Tongue (tissue), 2 donors: ENCODE results near the gene LMBR1. TPM values are rescaled to one million over a fixed set of nuclear protein-coding genes. Genes with fewer than 3 reads are reported as not detected.
"Not testable (repeated sequence)": the region's sequence is repeated elsewhere in the genome, so short reads cannot be mapped to it uniquely, and the experiment has no call there.

ENCODE experiments used
- DNase-seq: peaks from one replicate; pipeline ENCODE4 v3.0.0-alpha.2; 2015
- total RNA-seq: library from RNA; depleted of rRNA; stranded (reverse); fragments of >200 nt; gene quantifications from one replicate; pipeline ENCODE4 v1.2.3, GENCODE V29; 2014

Gene LMBR1
- total RNA-seq, 1 donor from 2014 or later: 87.2 TPM

DNA sequence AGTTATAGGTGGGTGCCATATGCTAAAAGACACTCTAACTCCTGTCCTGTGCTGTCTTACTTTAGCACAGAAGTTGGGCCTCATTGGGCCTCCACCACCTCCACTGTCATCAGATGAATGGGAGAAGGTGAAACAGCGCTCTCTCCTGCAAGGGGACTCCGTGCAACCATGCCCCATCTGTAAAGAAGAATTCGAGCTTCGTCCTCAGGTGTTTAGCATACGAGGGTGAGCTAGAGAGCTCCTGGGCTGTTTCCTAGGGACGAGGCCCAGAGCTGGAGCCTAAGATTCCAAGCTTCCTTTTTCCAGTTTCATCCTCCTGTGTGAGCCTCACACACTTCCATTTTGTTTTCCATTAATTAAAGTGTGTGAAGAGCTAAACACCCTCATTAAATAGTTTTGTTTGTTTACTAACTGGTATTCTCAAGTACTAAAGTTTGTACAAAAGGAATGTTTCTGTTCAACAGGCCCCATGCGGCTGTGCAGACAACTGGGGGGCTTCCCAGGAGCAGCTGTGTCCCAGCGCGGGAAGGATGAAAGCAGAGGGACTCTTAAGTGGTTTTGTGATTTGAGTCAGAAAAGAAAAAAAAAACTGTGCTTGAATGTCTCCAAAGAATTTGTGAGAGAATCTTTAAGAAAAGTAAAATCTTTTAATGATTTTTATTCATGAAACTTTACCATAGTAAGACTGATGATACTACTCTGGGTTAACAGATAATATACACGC lies 238.3 kb downstream of the LMBR1 start:
- DNase-seq: no peak

DNA sequence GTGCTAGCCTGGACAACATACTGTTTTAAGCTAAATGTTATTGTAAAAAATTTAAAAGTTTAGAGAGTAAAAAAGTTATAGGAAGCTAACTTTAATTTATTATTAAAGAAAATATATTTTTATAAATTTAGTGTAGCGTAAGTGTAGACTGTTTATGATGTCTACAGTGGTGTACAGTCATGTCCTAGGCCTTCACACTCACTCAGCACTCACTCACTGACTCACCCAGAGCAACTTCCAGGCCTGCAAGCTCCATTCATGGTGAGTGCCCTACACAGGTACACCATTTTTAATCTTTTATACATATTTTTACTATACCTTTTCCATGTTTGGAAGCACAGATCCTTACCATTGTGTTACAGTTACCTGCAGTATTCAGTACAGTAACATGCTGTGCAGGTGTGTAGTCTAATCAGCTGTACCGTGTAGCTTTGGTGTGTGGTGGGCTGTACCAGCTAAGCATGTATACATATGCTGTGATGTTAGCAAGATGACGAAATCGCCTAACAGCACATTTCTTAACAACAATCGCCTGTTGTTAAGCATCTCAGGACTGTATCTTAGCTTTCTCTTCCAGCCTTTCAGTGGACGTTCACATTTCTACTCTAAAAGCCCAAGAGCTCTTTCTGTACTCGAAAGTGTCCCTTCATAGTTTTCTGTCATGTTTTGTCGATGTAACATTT lies 240.0 kb downstream of the LMBR1 start:
- DNase-seq: no peak

DNA sequence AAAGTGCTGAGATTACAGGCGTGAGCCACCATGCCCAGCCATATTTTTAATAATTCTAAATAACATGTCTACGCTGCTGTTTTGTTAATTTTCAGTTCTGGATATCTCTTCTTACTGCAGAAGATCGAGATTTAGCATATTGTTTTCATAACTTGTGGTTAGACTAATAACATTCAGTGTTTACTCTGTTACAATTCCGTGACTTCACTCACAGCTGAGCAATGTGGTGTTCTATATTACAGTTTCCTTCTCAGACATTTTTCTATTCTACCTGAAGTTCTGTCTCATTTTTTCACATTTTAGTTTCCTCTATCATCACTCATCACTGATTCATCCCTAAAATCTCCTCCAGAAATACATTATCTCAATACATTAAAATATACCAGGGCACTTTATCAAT lies 241.5 kb downstream of the LMBR1 start:
- DNase-seq: no peak

DNA sequence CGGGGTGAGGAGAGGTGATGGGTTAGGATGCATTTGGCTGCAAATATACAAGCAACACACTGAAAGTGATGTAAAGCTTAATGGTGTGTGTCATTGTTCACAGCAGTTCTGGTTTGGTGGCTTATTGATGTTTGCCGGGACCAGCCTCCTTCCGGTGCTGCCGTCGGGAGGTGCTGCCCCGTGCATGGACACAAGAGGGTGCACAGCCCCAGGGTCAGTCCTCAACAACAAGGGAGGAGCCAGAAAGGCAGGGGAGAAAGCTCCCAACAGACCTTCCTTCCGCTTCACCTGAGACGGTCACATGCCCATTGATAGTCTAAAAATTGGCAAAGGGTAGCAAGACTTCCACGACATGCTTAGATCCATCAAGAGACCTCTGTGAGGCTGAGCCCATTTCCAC lies 242.9 kb downstream of the LMBR1 start:
- DNase-seq: no peak

DNA sequence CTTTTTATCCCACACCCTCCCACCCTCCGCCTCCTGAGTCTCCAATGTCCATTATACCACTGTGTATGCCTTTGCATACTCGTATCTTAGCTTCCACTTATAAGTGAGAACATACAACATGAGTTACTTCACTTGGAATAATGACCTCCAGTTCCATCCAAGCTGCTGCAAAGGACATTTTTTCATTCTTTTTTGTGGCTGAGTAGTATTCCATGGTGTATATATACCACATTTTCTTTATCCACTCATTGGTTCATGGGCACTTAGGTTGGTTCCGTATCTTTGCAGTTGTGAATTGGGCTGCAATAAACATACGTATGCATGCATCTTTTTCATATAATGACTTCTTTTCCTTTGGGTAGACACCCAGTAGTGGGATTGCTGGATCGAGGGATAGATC lies 245.7 kb downstream of the LMBR1 start:
- not testable (repeated sequence) for DNase-seq

DNA sequence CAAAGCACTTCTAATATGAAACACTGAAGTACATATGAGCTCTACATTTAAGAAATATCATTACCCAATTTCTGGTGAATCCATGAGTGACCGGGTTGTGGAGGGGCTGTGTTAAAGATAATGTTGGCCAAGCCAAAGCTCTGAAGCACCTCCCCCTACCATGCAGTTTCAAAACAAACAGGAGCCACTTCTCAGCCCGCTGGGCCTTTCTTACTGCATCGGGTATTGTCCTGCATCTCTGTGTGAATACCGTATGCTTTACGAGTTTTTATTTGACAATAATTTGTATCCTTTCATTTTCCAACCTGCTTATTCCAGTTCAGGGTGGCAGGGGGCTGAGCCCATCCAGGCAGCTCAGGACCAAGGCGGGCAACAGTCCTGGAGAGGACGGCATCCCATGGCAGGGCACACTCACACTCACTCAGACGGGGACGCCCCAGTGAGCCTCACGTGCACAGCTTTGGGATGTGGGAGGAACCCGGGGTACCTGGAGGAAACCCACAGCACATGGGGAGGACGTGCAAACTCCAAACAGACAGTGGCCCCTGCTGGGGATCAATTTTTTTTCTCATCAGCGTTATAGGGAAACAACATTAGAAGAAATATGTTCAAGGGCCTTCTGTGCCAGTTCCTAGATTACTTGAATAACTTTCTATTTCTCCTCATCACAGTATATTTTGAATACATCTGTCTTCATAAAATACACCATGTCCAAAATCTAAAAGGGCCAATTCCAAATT lies 250.5 kb downstream of the LMBR1 start:
- DNase-seq: no peak

DNA sequence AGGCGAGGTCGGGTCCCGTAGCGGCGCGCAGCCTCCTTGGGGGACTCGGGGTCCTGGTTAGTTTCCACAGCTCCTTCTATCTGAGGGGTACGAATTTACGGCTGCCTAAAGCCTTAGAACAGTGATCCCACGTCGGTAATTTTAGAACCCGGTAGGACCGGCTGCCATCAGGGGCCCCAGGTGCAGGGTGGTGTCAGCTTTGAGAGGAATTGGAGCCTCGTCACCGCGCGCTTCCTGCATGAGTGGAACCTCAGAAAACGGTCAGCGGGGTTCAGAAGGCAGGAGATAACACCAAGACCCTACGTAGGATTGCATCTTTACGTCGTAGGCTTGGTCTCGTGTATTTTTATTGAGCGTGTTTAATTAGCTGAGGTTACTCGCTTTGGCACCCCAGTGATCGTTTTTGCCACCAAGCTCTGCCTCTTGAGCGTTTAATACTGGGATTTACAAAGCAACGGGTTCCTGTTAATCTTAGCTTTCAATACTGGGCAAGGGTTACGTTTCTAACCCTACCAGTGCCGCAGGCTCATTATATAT lies 252.0 kb downstream of the LMBR1 start:
- DNase-seq: peak; percentile 66

DNA sequence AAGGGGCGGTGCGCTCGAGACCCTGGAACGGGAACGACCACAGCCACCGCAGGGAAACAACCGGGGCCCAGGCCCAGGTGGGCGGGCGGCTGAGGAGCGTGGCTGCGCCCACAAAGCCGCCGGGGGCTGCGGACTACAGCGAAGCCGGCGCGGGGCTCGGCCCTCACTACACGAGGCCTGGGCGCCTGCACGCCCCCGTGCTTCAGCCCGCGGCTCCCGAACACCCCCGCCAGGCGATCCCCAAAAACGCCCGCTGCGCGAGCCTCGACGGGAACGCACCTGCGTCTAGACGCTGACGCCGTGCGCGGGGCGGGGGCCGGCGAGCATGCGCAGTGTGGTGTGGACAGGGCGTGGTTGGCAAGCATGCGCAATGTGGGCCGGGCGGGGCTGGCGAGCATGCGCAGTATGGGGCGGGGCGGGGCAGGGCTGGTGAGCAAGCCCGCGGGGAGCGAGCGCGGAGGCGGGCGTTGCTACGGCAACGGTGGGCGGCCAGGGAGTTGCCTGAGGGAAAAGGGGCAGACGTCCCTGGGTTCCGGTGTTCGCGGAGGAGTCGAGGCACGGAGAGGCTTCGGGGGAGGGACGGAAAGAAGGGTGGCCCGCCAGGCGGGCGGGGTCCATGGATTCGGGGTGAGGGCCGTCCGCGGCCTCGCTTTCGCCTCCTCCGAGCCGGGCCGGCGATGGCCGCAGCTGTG lies 252.6 kb downstream of the LMBR1 start, which contains the start of gene RNF32:
Gene RNF32 (plus strand): TSS at position 518 of the 692 bp plus-strand sequence. CDS start 3,104 bp downstream, outside the sequence.
- peak; percentile 97 for DNase-seq

DNA sequence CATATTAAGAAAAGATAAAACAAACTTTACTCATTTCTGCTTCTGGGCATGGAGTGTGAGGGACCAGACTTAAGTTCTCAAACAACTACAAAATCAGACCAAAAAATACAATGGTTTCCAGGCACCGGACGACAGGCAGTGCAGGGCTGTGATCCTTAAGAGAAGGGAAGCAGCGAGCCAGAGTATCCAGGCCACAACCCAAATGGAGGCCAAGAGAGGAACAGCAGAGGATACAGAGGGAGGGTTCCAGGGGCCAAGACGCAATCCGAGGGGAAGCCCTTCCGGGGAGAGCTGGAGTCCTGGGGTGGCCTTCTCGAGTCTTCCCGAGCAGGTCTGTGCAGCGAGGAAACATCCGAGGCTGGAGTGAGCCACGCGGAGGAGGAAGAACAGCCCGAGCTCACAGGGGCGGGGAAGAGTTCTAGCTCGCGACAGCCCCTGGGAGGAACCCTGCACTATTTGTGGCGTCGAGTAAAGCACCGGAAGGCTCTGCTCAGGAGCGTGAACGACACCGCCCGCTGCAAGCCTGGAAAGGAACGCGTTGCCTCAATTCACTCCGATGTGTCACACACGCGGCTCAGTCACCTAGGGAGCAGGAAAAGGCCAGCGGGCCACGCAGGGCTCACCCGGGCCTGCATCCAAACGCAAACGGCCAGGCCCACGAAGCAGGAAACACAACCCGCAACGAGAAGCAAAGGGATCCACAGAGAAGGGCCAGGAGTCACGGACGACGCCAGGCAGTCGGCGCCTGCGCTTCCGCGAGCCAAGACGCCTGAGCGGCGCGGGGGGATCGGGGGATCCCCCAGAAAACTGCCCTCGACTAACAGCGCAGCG lies 253.3 kb downstream of the LMBR1 start:
- peak; percentile 34 for DNase-seq

DNA sequence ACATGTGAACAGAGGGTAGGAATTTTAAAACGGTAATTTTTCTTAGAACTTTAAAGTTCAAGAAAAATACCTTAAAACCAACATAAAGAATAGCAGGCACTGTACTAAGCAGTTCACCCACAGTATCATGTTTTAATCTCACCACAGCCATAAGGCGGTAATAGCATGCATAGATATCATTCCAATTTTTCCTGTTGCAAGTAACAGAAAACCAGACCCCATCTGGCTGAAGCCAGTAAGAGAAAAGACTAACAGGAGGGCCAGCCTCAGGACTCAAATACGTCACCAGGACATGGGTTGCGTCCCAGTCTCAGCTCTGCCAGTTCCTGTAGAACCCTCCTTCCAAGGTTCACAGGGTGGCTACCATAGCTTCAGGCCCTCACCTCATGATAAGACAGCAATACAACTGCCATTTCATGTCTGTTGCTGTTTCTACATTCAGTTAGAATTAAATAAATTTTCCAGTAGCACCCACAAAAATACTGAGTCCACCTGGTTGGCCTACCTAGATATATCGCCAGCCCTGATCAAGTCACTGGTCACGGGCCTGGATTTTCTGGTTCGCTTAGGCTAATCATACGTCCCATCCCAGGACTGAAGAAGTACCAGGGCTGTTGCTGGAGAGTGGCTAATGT lies 254.4 kb downstream of the LMBR1 start:
- DNase-seq: no peak

DNA sequence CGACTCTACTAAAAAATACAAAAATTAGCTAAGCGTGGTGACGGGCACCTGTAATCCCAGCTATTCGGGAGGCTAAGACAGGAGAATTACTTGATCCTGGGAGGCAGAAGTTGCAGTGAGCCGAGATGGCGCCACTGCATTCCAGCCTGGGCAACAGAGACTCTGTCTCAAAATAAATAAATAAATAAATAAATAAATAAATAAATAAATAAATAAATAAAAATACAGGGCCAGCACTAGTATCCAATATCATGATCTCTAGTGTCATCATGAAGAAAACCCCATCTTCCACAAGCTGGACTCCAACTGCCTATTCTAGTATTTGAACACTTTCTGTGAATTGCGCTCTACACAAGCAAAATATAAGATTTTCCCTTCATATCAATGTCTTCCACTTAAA lies 255.9 kb downstream of the LMBR1 start:
- DNase-seq: not testable (repeated sequence)

DNA sequence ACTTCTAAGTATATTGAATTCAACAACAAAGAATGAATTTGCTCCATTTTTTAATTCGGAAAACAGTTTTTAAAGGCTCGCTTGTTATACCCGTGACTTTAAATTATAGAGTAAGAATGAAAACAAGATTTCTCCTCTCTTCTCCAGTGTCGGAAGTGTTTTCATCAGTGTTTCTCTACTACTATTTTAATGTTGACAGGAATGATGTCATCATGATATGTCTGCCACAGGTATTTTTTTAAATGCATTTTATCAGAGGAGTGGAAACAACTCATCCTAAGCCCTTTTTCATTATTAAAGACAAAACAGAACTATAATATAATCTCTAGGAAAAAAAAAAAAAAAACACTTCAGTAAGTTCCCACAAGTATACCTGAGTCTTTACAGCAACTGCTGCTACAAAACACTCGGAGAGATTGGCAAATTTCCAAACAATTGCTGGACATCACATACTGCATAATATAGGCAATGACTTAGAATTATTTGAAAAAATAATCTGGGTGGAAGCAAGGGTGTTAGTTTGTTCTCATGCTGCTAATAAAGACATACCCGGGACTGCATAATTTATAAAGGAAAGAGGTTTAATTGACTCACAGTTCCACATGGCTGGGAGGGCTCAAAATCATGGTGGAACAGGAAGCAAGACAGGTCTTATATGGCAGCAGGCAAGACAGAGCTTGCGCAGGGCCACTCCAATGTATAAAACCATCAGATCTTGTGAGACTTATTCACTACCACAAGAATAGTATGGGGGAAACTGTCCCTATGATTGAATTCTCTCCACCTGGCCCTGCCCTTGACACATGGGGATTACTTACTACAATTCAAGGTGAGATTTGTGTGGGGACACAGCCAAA lies 257.2 kb downstream of the LMBR1 start:
- no peak for DNase-seq

DNA sequence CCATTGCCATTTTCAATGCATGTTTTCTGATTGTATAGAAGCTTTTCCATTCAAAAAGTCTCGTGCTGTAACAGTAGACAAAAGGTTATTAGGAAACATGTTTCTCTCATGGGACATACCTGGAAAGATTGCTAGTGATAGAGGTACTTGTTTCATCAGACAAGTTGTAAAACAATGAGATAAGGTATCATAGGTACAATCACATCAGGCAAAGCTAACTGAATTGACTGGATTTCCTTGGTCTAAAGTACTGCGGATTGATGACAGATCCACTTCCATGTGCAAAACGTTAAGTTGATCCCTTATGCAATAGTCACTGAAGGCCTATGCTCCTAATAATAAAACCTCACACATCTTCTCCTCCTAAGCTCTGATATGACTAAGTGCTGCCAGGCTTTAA lies 258.9 kb downstream of the LMBR1 start:
- DNase-seq: no peak

DNA sequence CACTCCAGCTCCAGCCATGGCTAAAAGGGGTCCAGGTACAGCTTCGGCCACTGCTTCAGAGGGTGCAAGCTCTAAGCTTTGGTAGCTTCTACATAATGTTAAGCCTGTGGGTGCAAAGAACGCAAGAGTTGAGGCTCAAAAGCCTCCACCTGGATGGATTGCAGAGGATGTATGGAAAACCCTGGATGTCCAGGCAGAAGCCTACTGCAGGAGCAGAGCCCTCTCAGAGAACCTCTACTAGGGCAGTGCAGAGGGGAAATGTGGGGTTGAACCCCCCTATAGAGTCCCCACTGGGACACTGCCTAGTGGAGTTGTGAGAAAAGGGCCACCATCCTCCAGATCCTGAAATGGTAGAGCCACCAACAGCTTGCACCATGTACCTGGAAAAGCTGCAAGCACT lies 263.1 kb downstream of the LMBR1 start:
- DNase-seq: no peak

DNA sequence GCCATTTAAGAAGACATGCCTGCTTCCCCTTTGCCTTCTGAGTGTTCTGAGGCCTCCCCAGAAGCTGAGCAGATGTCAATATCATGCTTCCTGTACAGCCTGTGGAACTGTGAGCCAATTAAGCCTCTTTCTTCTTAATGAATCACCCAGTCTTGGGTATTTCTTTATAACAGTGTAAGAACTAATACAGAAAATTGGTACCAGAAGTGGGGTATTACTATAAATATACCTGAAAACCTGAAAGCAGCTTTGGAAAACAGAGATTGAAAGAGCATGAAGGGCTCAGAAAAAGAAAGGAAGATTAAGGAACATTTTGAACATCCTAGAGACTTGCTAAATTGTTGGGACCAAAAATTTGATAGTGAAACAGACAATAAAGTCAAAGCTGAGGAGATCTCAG lies 264.4 kb downstream of the LMBR1 start:
- no peak for DNase-seq
